Measurements from ENCODE around the gene DDI2. TPM values are rescaled to one million over a fixed set of nuclear protein-coding genes. Genes with fewer than 3 reads are reported as not detected.

Gene DDI2
- total and polyA plus RNA-seq, 2 donors (not counting 3 experiments of a cell fraction or from before 2014, with no cell fraction given): 5.4 to 35.2 TPM

DNA sequence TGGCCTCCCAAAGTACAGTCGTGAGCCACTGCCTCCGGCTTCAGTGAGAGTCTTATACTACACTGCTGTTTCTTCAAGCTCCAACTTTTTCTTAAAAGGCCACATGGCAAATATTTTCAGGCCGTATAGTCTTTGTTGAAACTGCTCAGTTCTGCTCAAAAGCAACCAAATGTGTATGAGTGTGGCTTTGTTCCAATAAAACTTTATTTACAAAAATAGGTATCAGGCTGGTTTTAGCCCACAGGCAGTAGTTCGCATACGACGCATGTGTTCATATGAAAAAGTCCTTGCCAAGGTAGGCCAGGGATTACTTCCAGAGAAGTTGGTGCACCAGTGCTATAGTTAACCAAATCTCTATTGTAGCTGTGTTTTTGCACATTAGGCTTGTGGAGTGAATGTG lies 73.1 kb downstream of the DDI2 start:
- TF ChIP-seq POLR2AphosphoS5 (IDR thresholded peaks at IDR 0.05; ENCODE audit: insufficient read depth, low read depth, low read length): no peak
- no peak for TF ChIP-seq EZH2 (IDR thresholded peaks at IDR 0.05; ENCODE audit: borderline replicate concordance, low read depth, low read length, severe bottlenecking)
- TF ChIP-seq, protein P1, sequence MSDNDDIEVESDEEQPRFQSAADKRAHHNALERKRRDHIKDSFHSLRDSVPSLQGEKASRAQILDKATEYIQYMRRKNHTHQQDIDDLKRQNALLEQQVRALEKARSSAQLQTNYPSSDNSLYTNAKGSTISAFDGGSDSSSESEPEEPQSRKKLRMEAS (IDR thresholded peaks at IDR 0.05; ENCODE audit: insufficient read depth, insufficient read length): no peak
- TF ChIP-seq, protein P2, sequence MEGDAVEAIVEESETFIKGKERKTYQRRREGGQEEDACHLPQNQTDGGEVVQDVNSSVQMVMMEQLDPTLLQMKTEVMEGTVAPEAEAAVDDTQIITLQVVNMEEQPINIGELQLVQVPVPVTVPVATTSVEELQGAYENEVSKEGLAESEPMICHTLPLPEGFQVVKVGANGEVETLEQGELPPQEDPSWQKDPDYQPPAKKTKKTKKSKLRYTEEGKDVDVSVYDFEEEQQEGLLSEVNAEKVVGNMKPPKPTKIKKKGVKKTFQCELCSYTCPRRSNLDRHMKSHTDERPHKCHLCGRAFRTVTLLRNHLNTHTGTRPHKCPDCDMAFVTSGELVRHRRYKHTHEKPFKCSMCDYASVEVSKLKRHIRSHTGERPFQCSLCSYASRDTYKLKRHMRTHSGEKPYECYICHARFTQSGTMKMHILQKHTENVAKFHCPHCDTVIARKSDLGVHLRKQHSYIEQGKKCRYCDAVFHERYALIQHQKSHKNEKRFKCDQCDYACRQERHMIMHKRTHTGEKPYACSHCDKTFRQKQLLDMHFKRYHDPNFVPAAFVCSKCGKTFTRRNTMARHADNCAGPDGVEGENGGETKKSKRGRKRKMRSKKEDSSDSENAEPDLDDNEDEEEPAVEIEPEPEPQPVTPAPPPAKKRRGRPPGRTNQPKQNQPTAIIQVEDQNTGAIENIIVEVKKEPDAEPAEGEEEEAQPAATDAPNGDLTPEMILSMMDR (IDR thresholded peaks at IDR 0.05; ENCODE audit: extremely low read depth in 1 of 2, insufficient read depth in 1 of 2, low read depth in 1 of 2, low read length in 2 of 2): no peak
- TF ChIP-seq GATA2 (IDR thresholded peaks at IDR 0.05; ENCODE audit: insufficient read depth, insufficient read length, low read depth, low read length): no peak
- TF ChIP-seq JUN (IDR thresholded peaks at IDR 0.05; ENCODE audit: borderline replicate concordance, insufficient read depth, insufficient read length, low read depth): no peak
- no peak for TF ChIP-seq FOS (IDR thresholded peaks at IDR 0.05; ENCODE audit: borderline replicate concordance, insufficient read depth, low read length)
- TF ChIP-seq MYC (IDR thresholded peaks at IDR 0.05; ENCODE audit: low read depth, low read length): no peak
- TF ChIP-seq POLR2A (IDR thresholded peaks at IDR 0.05; ENCODE audit: low read depth, low read length): no peak
- H3K79me2 ChIP-seq (ENCODE audit: control insufficient read depth, insufficient read depth, low read length): peaks cover 76% of the 10 kb centered on the region
- dilution Hi-C loops (cut with MboI; ENCODE audit: extremely low pct_ligation_motif_present, low sequenced_read_pairs): no loop called here
- H3K4me3 ChIP-seq (replicated peaks in 1 of 3; ENCODE audit: insufficient read depth in 1 of 3, low read depth in 1 of 3, low read length in 3 of 3): no peak overlapping the region
- DNase-seq (ENCODE audit: low read depth, low spot score) (no peak), FAIRE-seq (peak; percentile 50)
- H4K20me1 ChIP-seq (replicated peaks; ENCODE audit: control insufficient read depth, extremely low read depth, insufficient read depth, low read length): no peaks in the 10 kb centered on the region
- H2AFZ ChIP-seq (ENCODE audit: low read depth, low read length): no peak overlapping the region
- intact Hi-C loops (cut with micrococcal nuclease): no loop called here
- POLR2A ChIA-PET: no interaction called here
- no peak overlapping the region for H3K4me2 ChIP-seq (ENCODE audit: insufficient read depth, low read length)
- no TSS peak for BruUV-seq (replicated peaks)
- H3K4me1 ChIP-seq (ENCODE audit: control insufficient read depth, extremely low read depth, insufficient read depth, low read length): peaks cover 12% of the 10 kb centered on the region
- H3K36me3 ChIP-seq (ENCODE audit: control insufficient read depth in 2 of 2, extremely low read depth in 1 of 2, insufficient read depth in 2 of 2, low read length in 2 of 2): peaks cover 0 to 2% of the 10 kb centered on the region in 2 experiments
- no peak overlapping the region for H3K27ac ChIP-seq (ENCODE audit: insufficient read depth, low read depth, low read length)
- no peaks in the 10 kb centered on the region for H3K9me1 ChIP-seq (replicated peaks; ENCODE audit: control insufficient read depth, extremely low read depth, insufficient read depth, low read length)
- H3K9ac ChIP-seq (replicated peaks; ENCODE audit: extremely low read depth, insufficient read depth, low read length): no peak overlapping the region
- no peaks in the 10 kb centered on the region for H3K9me3 ChIP-seq (replicated peaks; ENCODE audit: control insufficient read depth, insufficient read depth, low read length)
- CTCF ChIA-PET: interaction anchor here (1.0 kb wide), 1 partner anchor 72 kb away, joined by 4 read pairs; no protein-coding TSS in a partner anchor
- H3K27me3 ChIP-seq (ENCODE audit: control insufficient read depth in 2 of 2, insufficient read depth in 2 of 2, low read length in 2 of 2): no peaks in the 10 kb centered on the region
